MCF 10A (cell line): ENCODE data around the gene NT5C3A. TPM values are rescaled to one million over a fixed set of nuclear protein-coding genes. Genes with fewer than 3 reads are reported as not detected.

Experiments
- BruUV-seq: library from RNA; stranded (reverse); fragments of 400-500 nt; replicated peaks from 2 replicates; lab custom pipeline; 2021; lab: Mats Ljungman, UMichigan
- CTCF ChIA-PET: fragments of 300-600 bp; sonication (Branson Sonifier 250); formaldehyde crosslinking; extraction: SDS; loops from one replicate; lab custom pipeline; 2021; ENCODE audit warnings: antibody characterized with exemption, inconsistent platforms; lab: Yijun Ruan, JAX
- POLR2A ChIA-PET: fragments of 300-600, 350-650 bp; sonication (Branson Sonifier 250); formaldehyde crosslinking; extraction: SDS; loops from one replicate; lab custom pipeline; 2020; ENCODE audit warnings: antibody characterized with exemption, inconsistent platforms; lab: Yijun Ruan, JAX
- DNase-seq: peaks from one replicate; pipeline ENCODE4 v3.0.0-alpha.2; 2018; ENCODE audit not compliant: unreplicated experiment
- H3K27ac Mint-ChIP-seq: one replicate; pipeline ENCODE4 v1.8.0; 2022; ENCODE audit warnings: mild to moderate bottlenecking, low read depth, mixed read lengths; ENCODE audit not compliant: unreplicated experiment
- H3K27me3 Mint-ChIP-seq: one replicate; pipeline ENCODE4 v1.8.0; 2022; ENCODE audit warnings: mixed read lengths; ENCODE audit not compliant: insufficient read depth, unreplicated experiment
- H3K36me3 Mint-ChIP-seq: one replicate; pipeline ENCODE4 v1.8.0; 2022; ENCODE audit warnings: mild to moderate bottlenecking, moderate library complexity, mixed read lengths; ENCODE audit not compliant: insufficient read depth, unreplicated experiment
- H3K4me1 Mint-ChIP-seq: one replicate; pipeline ENCODE4 v1.8.0; 2022; ENCODE audit warnings: mixed read lengths; ENCODE audit not compliant: insufficient read depth, unreplicated experiment
- H3K4me3 Mint-ChIP-seq: one replicate; pipeline ENCODE4 v1.8.0; 2022; ENCODE audit warnings: mild to moderate bottlenecking, moderate library complexity, mixed read lengths; ENCODE audit not compliant: unreplicated experiment
- H3K9me3 Mint-ChIP-seq: one replicate; pipeline ENCODE4 v1.8.0; 2022; ENCODE audit warnings: mixed read lengths; ENCODE audit not compliant: unreplicated experiment
- CTCF ChIP-seq: fragments of 200-600 bp; IDR thresholded peaks from one replicate; pipeline ENCODE4 v1.8.0; 2022; ENCODE audit warnings: antibody characterized with exemption, mild to moderate bottlenecking; ENCODE audit not compliant: unreplicated experiment
- intact Hi-C: fragments of 100-400 bp; cut with micrococcal nuclease; formaldehyde crosslinking; loops from 2 replicates; pipeline ENCODE4 v1.14.1; 2022
- total RNA-seq: library from RNA; stranded (reverse); gene quantifications from 2 replicates; pipeline ENCODE4 v1.2.3, GENCODE V29; 2022

Gene NT5C3A
- total RNA-seq, 1 experiment from 2014 or later = 49.5 TPM

- peaks cover 16% of the 10 kb centered on the region for H3K4me1 Mint-ChIP-seq
- H3K9me3 Mint-ChIP-seq = no peaks in the 10 kb centered on the region
- H3K27ac Mint-ChIP-seq = peak overlapping the region; percentile 76
- no peaks in the 10 kb centered on the region for H3K27me3 Mint-ChIP-seq
- ChIA-PET CTCF (interaction anchor here (0.6 to 2.4 kb wide), 2 partner anchors 10 to 20 kb away, joined by 3 to 17 read pairs; no protein-coding TSS in a partner anchor), POLR2A (interaction anchor here (1.0 to 7.7 kb wide), 6 partner anchors 14 to 147 kb away, joined by 3 to 115 read pairs (median 25); partner anchors contain the start of genes FKBP9, KBTBD2 and NT5C3A)
- H3K36me3 Mint-ChIP-seq = no peaks in the 10 kb centered on the region
- peak overlapping the region; percentile 71 for H3K4me3 Mint-ChIP-seq
- intact Hi-C loops = loop anchor here (2.0 kb wide), 1 partner anchor 24 kb away; the partner anchor contains the start of gene NT5C3A
- no TSS peak for BruUV-seq
- TF ChIP-seq CTCF = no peak
- no peak for DNase-seq
Observed at GRCh38 chr7:33038639-33039038, 23.9 kb downstream of the NT5C3A start.

- Mint-ChIP-seq H3K36me3 (peaks cover 2% of the 10 kb centered on the region), H3K27ac (no peak overlapping the region), H3K27me3 (no peaks in the 10 kb centered on the region), H3K4me1 (peaks cover 16% of the 10 kb centered on the region), H3K9me3 (no peaks in the 10 kb centered on the region), H3K4me3 (no peak overlapping the region)
- DNase-seq = no peak
- BruUV-seq = no TSS peak
- no peak for TF ChIP-seq CTCF
- CTCF ChIA-PET = interaction anchor here (0.7 to 1.1 kb wide), 4 partner anchors 20 to 334 kb away, joined by 3 read pairs; no protein-coding TSS in a partner anchor
- POLR2A ChIA-PET = interaction anchor here (1.5 to 2.5 kb wide), 2 partner anchors 14 to 145 kb away, joined by 5 to 15 read pairs; partner anchors contain the start of gene KBTBD2
- intact Hi-C loops = no loop called here
Observed at GRCh38 chr7:33035776-33036175, 26.8 kb downstream of the NT5C3A start.

GRCh38 chr7:33024189-33024757 is 38.3 kb downstream of the NT5C3A start:
- BruUV-seq = no TSS peak

More at GRCh38 chr7:33024189-33024757, 38.3 kb downstream of the NT5C3A start:
- ChIA-PET CTCF (no interaction called here), POLR2A (interaction anchor here (1.2 to 3.1 kb wide), 3 partner anchors 16 to 67 kb away, joined by 4 to 12 read pairs (median 5); partner anchors contain the start of genes FKBP9 and NT5C3A)
- no peaks in the 10 kb centered on the region for H3K4me1 Mint-ChIP-seq
- peaks cover 62% of the 10 kb centered on the region for H3K36me3 Mint-ChIP-seq
- no peak overlapping the region for H3K4me3 Mint-ChIP-seq
- no peak for DNase-seq
- H3K27ac Mint-ChIP-seq = no peak overlapping the region
- intact Hi-C loops = no loop called here
- TF ChIP-seq CTCF = no peak
- H3K9me3 Mint-ChIP-seq = no peaks in the 10 kb centered on the region
- H3K27me3 Mint-ChIP-seq = no peaks in the 10 kb centered on the region
